Skin epidermis (tissue), 12 donors: ENCODE results near the gene CTCFL.
"Not testable (repeated sequence)": the region's sequence is repeated elsewhere in the genome, so short reads cannot be mapped to it uniquely, and the experiment has no call there.

ENCODE experiments used
- H3K27ac ChIP-seq, 21 experiments: fragments of 200-600 bp; sonication (generic) in 11 of 21; one replicate each; pipeline ENCODE4 v1.5.0; 2020; ENCODE audit warnings: mild to moderate bottlenecking in 3 of 21, inconsistent platforms in 2 of 21, moderate library complexity in 2 of 21
- H3K4me3 ChIP-seq, 7 experiments: fragments of 200-600 bp; sonication (generic) in 2 of 7; one replicate each; pipeline ENCODE4 v1.5.0; 2020; ENCODE audit warnings: inconsistent platforms in 2 of 7, mild to moderate bottlenecking in 2 of 7, moderate library complexity in 1 of 7

CTCFL gene

GRCh38 chr20:57513199-57513598 lies 11.7 kb downstream of the CTCFL start:
- no peak overlapping the region for H3K27ac ChIP-seq

GRCh38 chr20:57512432-57512831 lies 12.5 kb downstream of the CTCFL start:
- Histone ChIP-seq H3K4me3 (no peak overlapping the region), H3K27ac (no peak overlapping the region)

More at GRCh38 chr20:57513199-57513598, 11.7 kb downstream of the CTCFL start:
- no peak overlapping the region for H3K4me3 ChIP-seq

DNA sequence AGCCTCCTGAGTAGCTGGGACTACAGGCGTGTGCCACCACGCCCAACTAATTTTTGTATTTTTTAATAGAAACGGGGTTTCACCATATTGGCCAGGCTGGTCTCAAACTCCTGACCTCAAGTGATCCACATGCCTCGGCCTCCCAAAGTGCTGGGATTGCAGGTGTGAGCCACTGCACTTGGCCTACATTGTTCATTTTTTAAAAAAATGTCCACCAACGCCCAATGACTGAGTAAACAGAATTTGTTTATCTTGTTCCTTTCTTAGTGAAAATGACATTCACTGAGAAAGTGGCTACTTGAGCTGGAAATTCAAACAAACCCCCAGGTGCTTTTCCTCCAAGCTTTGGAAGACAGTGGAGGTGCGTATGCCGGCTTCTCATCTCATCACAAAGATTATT lies 13.2 kb downstream of the CTCFL start:
- not testable (repeated sequence) for H3K27ac ChIP-seq, H3K4me3 ChIP-seq

- H3K27ac ChIP-seq = no peak overlapping the region
- H3K4me3 ChIP-seq = no peak overlapping the region
Measured at GRCh38 chr20:57509665-57510237, 15.2 kb downstream of the CTCFL start.

- Histone ChIP-seq H3K27ac (no peak overlapping the region), H3K4me3 (no peak overlapping the region)
Measured at GRCh38 chr20:57508831-57509230, 16.1 kb downstream of the CTCFL start.

DNA sequence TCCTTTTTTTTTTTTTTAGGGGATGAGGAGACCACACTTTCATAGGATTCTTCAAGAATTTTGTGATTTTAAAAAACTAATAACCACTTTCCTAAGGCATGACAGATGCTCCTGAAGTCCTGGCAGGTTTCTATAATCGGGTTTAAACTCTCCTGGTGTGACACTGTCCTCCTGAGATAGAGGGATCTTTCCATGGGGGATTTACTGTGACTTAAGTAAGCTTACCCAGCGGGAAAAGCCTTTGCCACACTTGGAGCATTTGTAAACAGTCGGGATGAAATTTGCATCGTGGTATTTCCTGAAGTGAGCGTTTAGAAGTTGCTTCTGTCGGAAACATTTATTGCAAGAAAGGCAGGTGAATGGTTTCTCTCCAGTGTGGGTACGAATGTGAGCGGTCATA lies 16.6 kb downstream of the CTCFL start:
- no peak overlapping the region for H3K4me3 ChIP-seq

GRCh38 chr20:57507477-57507876 lies 17.5 kb downstream of the CTCFL start:
- H3K4me3 ChIP-seq = no peak overlapping the region
- H3K27ac ChIP-seq = no peak overlapping the region

More for the DNA sequence above, 16.6 kb downstream of the CTCFL start:
- no peak overlapping the region for H3K27ac ChIP-seq

- Histone ChIP-seq H3K27ac (no peak overlapping the region), H3K4me3 (no peak overlapping the region)
Measured at GRCh38 chr20:57505979-57506378, 19.0 kb downstream of the CTCFL start.

- H3K4me3 ChIP-seq = no peak overlapping the region
Measured at GRCh38 chr20:57504411-57504810, 20.5 kb downstream of the CTCFL start.

DNA sequence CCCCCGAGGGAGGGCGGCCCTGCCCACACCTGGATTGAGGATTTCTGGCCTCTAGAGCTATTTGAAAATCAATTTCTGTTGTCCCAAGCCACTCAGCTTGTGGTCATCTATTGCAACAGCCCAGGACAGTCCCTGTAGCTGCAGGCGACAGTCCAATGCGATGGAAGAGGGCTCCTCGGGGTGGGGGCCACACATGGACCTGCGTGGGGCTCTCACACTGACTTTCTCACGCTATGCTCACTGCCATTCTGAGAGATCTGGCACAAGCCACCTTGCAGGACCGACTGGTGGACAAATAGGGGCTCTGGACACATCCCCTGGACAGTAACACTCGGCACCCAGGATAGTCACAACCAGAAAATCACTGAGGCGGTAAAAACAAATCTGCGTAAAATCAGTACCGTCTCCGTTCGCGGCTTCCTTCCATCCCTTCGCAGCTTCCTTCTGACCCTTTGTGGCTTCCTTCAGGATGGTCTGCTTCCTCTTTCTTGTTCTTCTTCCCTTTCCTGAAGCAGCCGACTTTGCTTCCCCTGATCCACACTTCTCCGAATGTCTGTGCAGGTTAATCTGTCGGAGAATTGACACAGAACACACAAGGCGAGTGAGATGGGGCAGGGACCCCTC lies 21.8 kb downstream of the CTCFL start:
- H3K27ac ChIP-seq = no peak overlapping the region

More at GRCh38 chr20:57504411-57504810, 20.5 kb downstream of the CTCFL start:
- no peak overlapping the region for H3K27ac ChIP-seq

GRCh38 chr20:57502336-57502700 lies 22.6 kb downstream of the CTCFL start:
- H3K4me3 ChIP-seq = no peak overlapping the region
- no peak overlapping the region for H3K27ac ChIP-seq

More for the DNA sequence above, 21.8 kb downstream of the CTCFL start:
- H3K4me3 ChIP-seq = no peak overlapping the region

GRCh38 chr20:57501461-57502335 lies 23.2 kb downstream of the CTCFL start:
- no peak overlapping the region for H3K27ac ChIP-seq
- H3K4me3 ChIP-seq = no peak overlapping the region

GRCh38 chr20:57500962-57501361 lies 24.0 kb downstream of the CTCFL start:
- no peak overlapping the region for H3K4me3 ChIP-seq
- no peak overlapping the region for H3K27ac ChIP-seq

DNA sequence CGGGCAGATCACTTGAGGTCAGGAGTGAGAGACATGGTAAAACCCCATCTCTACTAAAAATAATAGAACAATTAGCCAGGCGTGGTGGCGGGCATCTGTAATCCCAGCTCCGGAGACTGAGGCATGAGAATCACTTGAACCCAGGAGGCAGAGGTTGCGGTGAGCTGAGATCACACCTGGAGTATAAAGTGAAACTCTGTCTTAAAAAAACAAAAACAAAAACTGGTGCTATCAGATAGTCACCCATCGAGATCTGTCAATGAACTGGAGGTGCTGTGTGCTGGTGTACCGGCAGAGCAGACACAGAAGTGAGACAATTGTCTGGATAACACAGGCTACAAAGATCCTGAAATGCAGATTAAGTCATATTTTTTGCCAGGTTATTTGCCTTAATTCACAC lies 24.7 kb downstream of the CTCFL start:
- no peak overlapping the region for H3K27ac ChIP-seq
- no peak overlapping the region for H3K4me3 ChIP-seq

DNA sequence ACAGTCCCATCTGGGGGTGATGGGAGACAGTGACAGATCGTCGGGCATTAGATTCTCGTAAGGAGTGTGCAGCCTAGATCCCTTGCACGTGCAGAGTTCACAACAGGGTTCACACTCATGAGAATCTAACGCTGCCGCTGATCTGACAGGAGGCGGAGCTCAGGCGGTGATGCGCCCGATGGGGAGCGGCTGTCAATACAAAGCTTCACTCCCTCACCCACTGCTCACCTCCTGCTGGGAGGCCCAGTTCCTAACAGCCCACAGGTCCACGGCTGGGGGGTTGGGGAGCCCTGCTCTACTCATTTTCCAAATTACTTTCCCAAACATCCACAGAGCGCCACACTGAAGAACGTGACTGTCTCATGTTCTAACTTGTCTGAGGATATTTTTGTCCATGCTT lies 25.3 kb downstream of the CTCFL start:
- Histone ChIP-seq H3K27ac (no peak overlapping the region), H3K4me3 (no peak overlapping the region)

GRCh38 chr20:57498425-57499400 lies 26.2 kb downstream of the CTCFL start:
- Histone ChIP-seq H3K27ac (no peak overlapping the region), H3K4me3 (no peak overlapping the region)

DNA sequence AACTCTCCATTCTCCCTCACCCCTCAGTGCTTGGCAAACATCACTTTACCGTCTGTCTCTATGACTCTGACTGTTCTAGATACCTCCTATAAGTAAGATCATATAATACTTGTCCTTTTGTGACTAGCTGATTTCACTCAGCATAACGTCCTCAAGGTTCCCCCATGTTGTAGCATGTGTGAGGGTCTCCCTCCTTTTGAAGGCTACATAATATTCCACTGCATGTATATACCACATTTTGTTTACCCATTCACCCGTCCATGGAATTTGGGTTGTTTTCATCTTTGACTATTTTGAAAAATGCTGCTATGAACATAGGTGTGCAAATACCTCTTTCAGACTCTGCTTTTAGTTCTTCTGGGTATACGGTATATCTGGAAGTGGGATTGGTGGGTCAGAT lies 28.3 kb downstream of the CTCFL start:
- Histone ChIP-seq H3K4me3 (no peak overlapping the region), H3K27ac (no peak overlapping the region)

GRCh38 chr20:57495978-57496377 lies 29.0 kb downstream of the CTCFL start:
- H3K4me3 ChIP-seq = no peak overlapping the region
- H3K27ac ChIP-seq = no peak overlapping the region

GRCh38 chr20:57493091-57493615 lies 31.8 kb downstream of the CTCFL start:
- H3K4me3 ChIP-seq = no peak overlapping the region
- no peak overlapping the region for H3K27ac ChIP-seq

DNA sequence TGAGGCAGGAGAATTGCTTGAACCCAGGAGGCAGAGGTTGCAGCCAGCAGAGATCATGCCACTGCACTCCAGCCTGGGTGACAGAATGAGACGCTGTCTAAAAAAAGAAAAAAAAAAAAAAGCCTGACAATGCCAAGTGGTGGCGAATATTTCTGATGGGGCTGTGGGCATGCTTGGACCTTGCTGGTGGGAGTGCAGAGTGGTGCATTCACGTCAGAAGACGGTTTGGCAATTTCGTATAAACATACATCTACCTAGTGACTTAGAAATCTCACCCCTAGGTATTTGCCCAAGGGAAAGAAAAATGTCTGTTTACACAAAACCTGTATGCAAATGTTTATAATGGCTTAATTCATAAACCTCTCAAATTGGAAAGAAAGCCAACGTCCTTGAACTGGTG lies 33.6 kb downstream of the CTCFL start:
- Histone ChIP-seq H3K4me3 (no peak overlapping the region), H3K27ac (no peak overlapping the region)
